Fibroblast of lung (primary cell): ENCODE measurements around the gene CAPN13. TPM values are rescaled to one million over a fixed set of nuclear protein-coding genes. Genes with fewer than 3 reads are reported as not detected.

ENCODE experiments used
- DNase-seq, 2 donors: peaks; one replicate each; pipeline versions ENCODE4 v3.0.0 to v3.0.0-alpha.2; 2010; ENCODE audit warnings: low read depth in 2 of 2
- H2AFZ ChIP-seq: 2 replicates; pipeline ENCODE4 v1.5.1; 2012; ENCODE audit warnings: low read length, control low read depth, inconsistent platforms
- H3K27ac ChIP-seq: 2 replicates; pipeline ENCODE4 v1.5.1; 2011; ENCODE audit warnings: low read length, control low read depth; ENCODE audit not compliant: insufficient read depth
- H3K27me3 ChIP-seq: 2 replicates; pipeline ENCODE4 v1.5.1; 2011; ENCODE audit warnings: mild to moderate bottlenecking, low read length; ENCODE audit not compliant: control insufficient read depth, insufficient read depth
- H3K36me3 ChIP-seq: 2 replicates; pipeline ENCODE4 v1.5.1; 2011; ENCODE audit warnings: low read length; ENCODE audit not compliant: control insufficient read depth, insufficient read depth
- H3K4me1 ChIP-seq: 2 replicates; pipeline ENCODE4 v1.5.1; 2011; ENCODE audit warnings: low read length; ENCODE audit not compliant: control insufficient read depth, insufficient read depth; ENCODE audit errors: extremely low read depth
- H3K4me2 ChIP-seq: 2 replicates; pipeline ENCODE4 v1.5.1; 2011; ENCODE audit warnings: low read length, control low read depth; ENCODE audit not compliant: insufficient read depth; ENCODE audit errors: extremely low read depth
- H3K4me3 ChIP-seq, 4 experiments: fragments of 200-600 bp in 1 of 4; sonication (generic) in 1 of 4; replicated peaks in 1 of 4; 2 replicates each; pipeline ENCODE4 v1.5.1; 2011 to 2016; ENCODE audit warnings: low read length in 4 of 4, low read depth in 3 of 4, mild to moderate bottlenecking in 3 of 4, control low read depth in 2 of 4, inconsistent platforms in 1 of 4, mixed read lengths in 1 of 4; ENCODE audit not compliant: insufficient read depth in 1 of 4; ENCODE audit errors: control extremely low read depth in 1 of 4
- H3K79me2 ChIP-seq: 2 replicates; pipeline ENCODE4 v1.5.1; 2012; ENCODE audit warnings: mild to moderate bottlenecking, low read length, inconsistent platforms; ENCODE audit not compliant: control insufficient read depth, insufficient read depth
- H3K9ac ChIP-seq: 2 replicates; pipeline ENCODE4 v1.5.1; 2011; ENCODE audit warnings: mild to moderate bottlenecking, low read length, control low read depth; ENCODE audit not compliant: insufficient read depth
- H3K9me3 ChIP-seq: 2 replicates; pipeline ENCODE4 v1.5.1; 2012; ENCODE audit warnings: low read depth, low read length; ENCODE audit not compliant: control insufficient read depth, insufficient read depth
- H4K20me1 ChIP-seq: 2 replicates; pipeline ENCODE4 v1.5.1; 2011; ENCODE audit warnings: low read length; ENCODE audit not compliant: control insufficient read depth, insufficient read depth; ENCODE audit errors: extremely low read depth
- CTCF ChIP-seq, 2 donors: IDR thresholded peaks in 1 of 2; conservative IDR thresholded peaks in 1 of 2; 1 replicate in 1 of 2; 2 replicates in 1 of 2; pipeline ENCODE4 v1.5.1; 2011 to 2012; ENCODE audit warnings: low read length in 2 of 2, control low read depth in 1 of 2, inconsistent platforms in 1 of 2, low read depth in 1 of 2, mild to moderate bottlenecking in 1 of 2
- EZH2 ChIP-seq: IDR thresholded peaks from 2 replicates; pipeline ENCODE4 v1.5.1; 2012; ENCODE audit warnings: low read length, control low read depth, mild to moderate bottlenecking; ENCODE audit errors: missing control alignments
- polyA plus RNA-seq, 2 donors: library from polyadenylated mRNA; depleted of rRNA in 1 of 2; stranded (reverse) in 1 of 2; unstranded in 1 of 2; fragments of >200 nt; gene quantifications; 2 replicates each; pipeline ENCODE4 v1.2.1, GENCODE V29; 2011 to 2012; ENCODE audit warnings: missing spikeins in 1 of 2
- total RNA-seq: library from RNA; depleted of rRNA; stranded (reverse); fragments of >200 nt; gene quantifications from 2 replicates; pipeline ENCODE4 v1.2.1, GENCODE V29; 2014

The CAPN13 gene
- total and polyA plus RNA-seq, 2 donors (not counting 1 experiment from before 2014, with no cell fraction given): not detected

DNA sequence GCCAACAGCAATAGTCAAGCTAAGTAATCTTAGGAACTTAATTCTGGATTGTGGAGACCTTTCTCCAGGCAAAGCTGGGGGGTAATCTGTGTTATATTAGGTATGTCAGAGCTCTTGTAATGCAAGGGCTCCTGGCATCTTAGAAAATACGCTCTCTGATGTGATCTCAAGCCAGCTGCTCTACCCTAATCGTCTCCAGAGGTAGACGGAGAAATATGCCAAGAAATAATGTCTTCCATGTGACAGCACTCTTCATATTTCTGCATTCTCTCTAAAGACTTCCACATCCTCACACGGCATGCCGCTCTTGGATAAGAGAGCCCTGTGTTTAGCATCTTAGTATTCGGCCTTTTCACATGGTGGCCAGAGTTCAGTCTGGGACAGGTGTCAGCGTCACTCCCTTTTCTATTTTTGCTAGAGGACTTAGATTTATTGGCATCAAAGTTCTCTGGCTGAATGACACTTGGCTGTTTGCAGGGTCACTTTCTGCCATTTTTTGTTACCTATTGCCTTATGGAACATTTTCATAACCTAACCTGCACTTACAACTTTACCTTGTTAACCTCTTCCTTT is 25.2 kb downstream of the CAPN13 start:
- H3K4me1 ChIP-seq: no peaks in the 10 kb centered on the region
- no peaks in the 10 kb centered on the region for H4K20me1 ChIP-seq
- no peaks in the 10 kb centered on the region for H3K36me3 ChIP-seq
- no peak overlapping the region for H3K4me2 ChIP-seq
- H3K27ac ChIP-seq: no peak overlapping the region
- no peak overlapping the region for H3K9ac ChIP-seq
- DNase-seq: no peak
- H3K9me3 ChIP-seq: no peaks in the 10 kb centered on the region
- no peaks in the 10 kb centered on the region for H3K79me2 ChIP-seq
- H3K4me3 ChIP-seq: no peak overlapping the region
- TF ChIP-seq EZH2: no peak
- TF ChIP-seq CTCF (conservative IDR thresholded peaks at IDR 0.05 in 1 of 2, IDR thresholded peaks at IDR 0.05 in 1 of 2; ENCODE audit: low read depth in 1 of 2, low read length in 2 of 2): no peak
- no peak overlapping the region for H2AFZ ChIP-seq
- no peaks in the 10 kb centered on the region for H3K27me3 ChIP-seq

DNA sequence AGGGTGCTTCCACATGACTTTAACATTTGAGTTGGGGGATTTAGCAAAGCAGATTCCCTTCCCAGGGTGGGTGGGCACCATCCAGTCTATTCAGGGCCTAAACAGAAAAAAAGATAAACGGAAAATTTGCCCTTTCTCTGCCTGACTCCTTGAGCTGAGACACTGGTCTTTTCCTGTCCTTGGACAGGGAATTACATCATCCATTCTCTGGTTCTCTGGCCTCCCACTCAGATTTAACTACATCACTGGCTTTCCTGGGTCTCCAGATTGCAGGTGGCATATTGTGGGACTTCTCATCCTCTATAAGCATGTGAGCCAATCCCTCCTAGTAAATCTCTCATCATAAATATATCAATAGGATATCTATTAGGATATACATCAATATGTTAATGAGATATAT is 25.8 kb downstream of the CAPN13 start:
- Histone ChIP-seq H3K4me1 (no peaks in the 10 kb centered on the region), H3K4me2 (no peak overlapping the region), H3K9ac (no peak overlapping the region), H4K20me1 (no peaks in the 10 kb centered on the region), H3K27me3 (no peaks in the 10 kb centered on the region), H3K79me2 (no peaks in the 10 kb centered on the region), H3K9me3 (no peaks in the 10 kb centered on the region), H3K4me3 (no peak overlapping the region), H3K36me3 (no peaks in the 10 kb centered on the region), H2AFZ (no peak overlapping the region), H3K27ac (no peak overlapping the region)
- DNase-seq: no peak
- TF ChIP-seq CTCF (conservative IDR thresholded peaks at IDR 0.05 in 1 of 2, IDR thresholded peaks at IDR 0.05 in 1 of 2; ENCODE audit: low read depth in 1 of 2, low read length in 2 of 2) (no peak), EZH2 (no peak)

DNA sequence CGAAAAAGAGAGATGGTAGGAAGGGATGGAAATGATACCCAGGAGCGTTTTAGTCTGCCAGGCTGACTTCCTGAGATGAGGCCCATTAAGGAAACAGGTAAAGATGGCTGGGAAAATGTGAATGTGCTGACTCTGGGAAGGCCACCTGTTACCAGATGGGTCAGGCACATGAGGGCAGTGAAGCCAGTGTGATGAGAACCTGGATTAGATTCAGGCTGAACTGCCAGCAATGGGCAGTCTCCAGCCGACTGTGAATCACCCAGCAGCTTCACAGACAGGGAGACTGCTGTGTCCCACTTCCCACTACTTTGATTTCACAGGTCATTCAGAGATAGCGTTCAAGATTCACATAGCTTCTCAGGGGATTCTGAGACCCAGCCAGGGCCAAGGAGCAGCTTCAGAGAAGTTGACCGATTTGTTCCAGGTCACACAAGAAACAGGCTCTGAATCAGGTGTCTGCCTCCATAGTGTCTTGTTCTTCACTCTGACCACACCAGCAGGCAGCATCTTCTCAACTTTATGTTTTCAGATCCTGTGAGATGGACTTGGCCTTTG is 26.4 kb downstream of the CAPN13 start:
- H3K27ac ChIP-seq: no peak overlapping the region
- no peak overlapping the region for H3K4me2 ChIP-seq
- DNase-seq: no peak
- H3K36me3 ChIP-seq: no peaks in the 10 kb centered on the region
- H3K9me3 ChIP-seq: no peaks in the 10 kb centered on the region
- no peak overlapping the region for H3K9ac ChIP-seq
- no peaks in the 10 kb centered on the region for H3K4me1 ChIP-seq
- no peak overlapping the region for H2AFZ ChIP-seq
- no peaks in the 10 kb centered on the region for H4K20me1 ChIP-seq
- no peaks in the 10 kb centered on the region for H3K27me3 ChIP-seq
- TF ChIP-seq CTCF (conservative IDR thresholded peaks at IDR 0.05 in 1 of 2, IDR thresholded peaks at IDR 0.05 in 1 of 2; ENCODE audit: low read depth in 1 of 2, low read length in 2 of 2) (no peak), EZH2 (no peak)
- no peak overlapping the region for H3K4me3 ChIP-seq
- H3K79me2 ChIP-seq: no peaks in the 10 kb centered on the region
